SK-MEL-5 (cell line): ENCODE results near the gene VSIG8. TPM values are rescaled to one million over a fixed set of nuclear protein-coding genes. Genes with fewer than 3 reads are reported as not detected.

Experiments used
- DNase-seq: peaks from one replicate; pipeline ENCODE4 v3.0.0-alpha.2; 2016; ENCODE audit warnings: low read depth, low spot score
- in situ Hi-C: cut with HindIII; loops from 2 replicates; pipeline ENCODE4 v1.10.0; 2016; ENCODE audit warnings: low sequenced_read_pairs, high pct_unique_total_duplicates, low pct_unique_long_range_greater_than_20kb
- small RNA-seq, 2 experiments: library from RNA; depleted of rRNA; stranded (forward); fragments of <200 nt; gene quantifications; one replicate each; pipeline ENCODE3, GENCODE V24; 2014
- total RNA-seq: library from RNA; depleted of rRNA; stranded (reverse); fragments of >200 nt; shearing (Covaris generic); gene quantifications from 2 replicates; pipeline ENCODE4 v1.2.3, GENCODE V29; 2014; rRNA removed

VSIG8 gene
- total RNA-seq, 1 experiment from 2014 or later, result not detected

DNA sequence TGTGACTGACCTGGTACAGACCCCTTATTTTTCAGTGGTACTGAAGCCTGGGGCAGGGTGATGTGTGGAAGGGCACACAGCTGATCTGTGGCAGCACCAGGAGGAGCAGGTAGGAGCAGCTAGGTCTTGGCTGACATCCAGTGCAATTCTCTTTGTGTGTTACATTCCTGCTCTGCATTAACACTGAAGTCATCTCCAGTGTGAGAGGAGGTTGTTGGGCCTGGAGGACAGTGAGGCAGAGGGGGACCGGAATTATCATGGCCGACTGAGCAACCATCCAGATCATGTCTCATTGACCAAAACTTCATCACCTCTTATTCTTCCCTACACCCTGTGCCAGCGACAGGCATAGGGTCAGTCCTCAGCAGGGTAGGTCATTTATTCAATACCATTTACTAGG, 34.3 kb downstream of the VSIG8 start:
- in situ Hi-C loops, result no loop called here
- no peak for DNase-seq

DNA sequence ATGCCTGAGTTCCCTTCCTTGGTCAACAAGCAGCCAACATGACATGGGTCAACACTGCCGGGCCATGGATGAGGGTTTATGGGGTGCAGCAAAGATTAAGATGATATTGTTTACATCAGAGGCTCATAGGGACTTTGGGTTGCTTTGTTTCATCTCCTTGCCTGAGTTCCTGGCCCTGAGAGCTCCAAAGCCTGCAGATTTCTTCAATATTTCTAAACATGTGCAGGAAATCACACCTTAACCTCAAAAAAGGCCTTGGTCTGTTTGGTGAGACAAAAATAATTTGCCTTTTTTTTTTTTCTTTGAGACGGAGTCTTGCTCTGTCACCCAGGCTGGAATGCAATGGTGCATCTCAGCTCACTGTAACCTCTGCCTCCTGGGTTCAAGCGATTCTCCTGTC, 34.9 kb downstream of the VSIG8 start:
- in situ Hi-C loops, result no loop called here
- no peak for DNase-seq

DNA sequence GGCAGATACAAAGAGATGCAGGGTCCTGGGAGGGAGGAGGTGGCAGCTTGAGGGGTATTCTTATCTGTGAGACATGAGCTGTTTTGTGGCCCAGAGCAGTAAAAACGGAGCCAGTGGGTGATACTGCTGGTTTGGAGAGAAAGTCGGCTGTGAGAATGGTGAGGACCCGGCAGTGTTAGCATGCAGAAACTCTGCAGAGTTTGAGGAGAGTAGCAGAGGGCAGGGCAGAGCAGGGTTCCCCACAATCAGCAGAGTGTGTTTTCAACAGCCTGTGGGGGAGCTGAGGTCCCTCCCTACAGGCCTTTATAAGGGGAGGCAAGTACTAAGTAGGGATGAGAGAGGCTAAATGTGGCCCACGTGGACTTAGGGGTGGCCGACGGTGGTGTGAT, 35.4 kb downstream of the VSIG8 start:
- no peak for DNase-seq
- in situ Hi-C loops, result no loop called here

DNA sequence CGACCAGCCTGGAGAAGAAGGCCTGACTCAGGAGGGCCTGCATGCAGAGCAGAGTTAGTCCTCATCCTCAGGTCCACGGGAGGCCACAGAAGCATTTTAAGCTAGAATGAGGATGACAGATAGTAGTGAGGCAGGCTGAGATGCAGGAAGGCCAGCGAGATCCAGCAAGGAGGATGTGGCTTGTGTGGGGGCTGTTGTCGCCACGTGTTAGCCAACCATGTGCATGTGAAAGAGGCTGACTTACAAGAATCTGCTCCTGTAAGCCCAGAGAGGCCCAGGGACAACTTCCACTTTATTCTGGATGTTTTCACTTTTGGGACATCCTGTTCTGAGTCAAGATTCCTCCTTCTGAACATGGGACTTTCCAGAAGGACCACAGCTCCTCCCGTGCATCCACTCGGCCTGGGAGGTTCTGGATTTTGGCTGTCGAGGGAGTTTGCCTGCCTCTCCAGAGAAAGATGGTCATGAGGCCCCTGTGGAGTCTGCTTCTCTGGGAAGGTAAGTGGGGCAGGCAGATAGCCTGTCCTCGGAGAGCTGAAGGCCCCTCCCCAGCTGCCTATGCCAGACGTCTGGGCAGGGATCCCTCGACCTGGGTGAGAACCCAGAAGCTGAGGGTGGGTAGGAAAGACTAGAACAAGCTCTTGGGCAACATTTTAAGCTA, 35.9 kb downstream of the VSIG8 start, which contains the start of gene SLAMF8:
TSS of gene SLAMF8 (plus strand) at position 433 of the 661 bp plus-strand sequence. CDS start at position 459, 26 bp downstream.
- in situ Hi-C loops, result no loop called here
- DNase-seq, result no peak

DNA sequence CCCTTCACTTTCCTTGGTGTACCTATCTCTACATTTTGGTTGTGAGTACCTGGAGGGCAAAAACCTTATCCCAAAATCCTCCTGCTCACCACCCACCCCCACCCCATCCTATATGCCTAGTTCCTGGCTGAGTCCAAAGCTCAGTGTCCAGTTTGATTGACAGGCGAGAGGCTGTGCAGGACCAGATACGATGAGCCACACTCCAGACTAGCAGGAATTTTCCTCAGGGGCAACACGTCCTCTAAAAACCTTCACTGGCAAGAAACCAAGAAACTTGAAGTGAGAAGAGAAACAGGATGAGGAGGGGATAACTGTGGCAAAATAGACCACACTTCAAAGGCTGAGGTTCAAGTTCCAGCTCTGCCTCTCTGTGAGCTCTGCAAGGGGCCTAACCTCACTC, 36.9 kb downstream of the VSIG8 start:
- in situ Hi-C loops, result no loop called here
- no peak for DNase-seq

DNA sequence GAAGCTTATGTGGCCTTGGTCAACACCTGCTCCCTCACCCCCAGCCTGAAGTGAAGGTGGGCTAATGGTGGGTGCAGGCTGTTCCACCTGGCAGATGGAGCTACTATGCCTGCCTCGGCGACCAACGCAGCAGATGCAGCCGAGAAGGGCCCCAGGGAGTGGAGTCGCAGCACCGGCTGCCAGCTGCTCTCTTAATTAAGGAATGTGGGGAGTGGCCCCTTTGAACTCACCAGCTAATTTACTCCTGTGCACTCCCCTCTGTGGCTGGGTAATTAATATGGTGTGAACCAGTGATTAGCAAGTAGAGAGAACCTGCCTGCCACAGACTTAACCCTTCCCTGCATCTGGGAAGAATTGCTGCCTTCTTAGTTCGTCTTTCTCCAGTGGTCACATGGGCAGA, 39.1 kb downstream of the VSIG8 start:
- in situ Hi-C loops, result no loop called here
- no peak for DNase-seq

DNA sequence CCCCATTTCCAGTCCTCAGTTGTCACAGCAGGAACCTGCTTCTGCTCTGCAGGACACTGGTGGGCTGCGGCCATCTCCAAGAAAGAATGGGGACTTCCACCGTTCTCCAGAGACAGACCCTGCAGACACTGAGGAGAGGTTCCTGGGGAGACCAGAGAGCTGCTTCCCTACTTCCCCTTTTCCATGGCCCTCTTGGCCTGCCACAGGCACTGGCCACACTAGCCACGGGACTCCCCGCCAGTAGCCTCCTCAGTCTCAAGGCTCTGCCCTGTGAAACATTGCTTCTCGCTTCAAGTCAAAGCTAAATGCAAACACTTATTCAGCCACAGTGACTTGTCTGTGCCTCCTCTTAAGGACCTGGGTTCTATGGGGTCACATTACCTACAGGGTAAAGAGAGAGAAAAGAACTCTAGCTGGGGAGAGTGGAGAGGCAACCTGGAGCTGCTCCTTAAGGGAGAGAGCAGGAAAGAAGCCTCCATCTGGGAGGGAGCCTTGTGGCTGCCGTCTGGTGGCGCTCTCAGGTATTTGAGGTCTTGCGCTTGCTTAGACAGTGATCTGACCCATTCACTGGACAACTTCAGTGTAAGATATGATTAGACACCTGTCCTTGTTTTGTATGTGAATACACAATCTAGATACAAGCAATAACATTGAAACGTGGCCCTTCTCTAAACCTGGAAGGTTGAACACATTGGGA, 41.1 kb downstream of the VSIG8 start:
- in situ Hi-C loops, result no loop called here
- peak; percentile 31 for DNase-seq

DNA sequence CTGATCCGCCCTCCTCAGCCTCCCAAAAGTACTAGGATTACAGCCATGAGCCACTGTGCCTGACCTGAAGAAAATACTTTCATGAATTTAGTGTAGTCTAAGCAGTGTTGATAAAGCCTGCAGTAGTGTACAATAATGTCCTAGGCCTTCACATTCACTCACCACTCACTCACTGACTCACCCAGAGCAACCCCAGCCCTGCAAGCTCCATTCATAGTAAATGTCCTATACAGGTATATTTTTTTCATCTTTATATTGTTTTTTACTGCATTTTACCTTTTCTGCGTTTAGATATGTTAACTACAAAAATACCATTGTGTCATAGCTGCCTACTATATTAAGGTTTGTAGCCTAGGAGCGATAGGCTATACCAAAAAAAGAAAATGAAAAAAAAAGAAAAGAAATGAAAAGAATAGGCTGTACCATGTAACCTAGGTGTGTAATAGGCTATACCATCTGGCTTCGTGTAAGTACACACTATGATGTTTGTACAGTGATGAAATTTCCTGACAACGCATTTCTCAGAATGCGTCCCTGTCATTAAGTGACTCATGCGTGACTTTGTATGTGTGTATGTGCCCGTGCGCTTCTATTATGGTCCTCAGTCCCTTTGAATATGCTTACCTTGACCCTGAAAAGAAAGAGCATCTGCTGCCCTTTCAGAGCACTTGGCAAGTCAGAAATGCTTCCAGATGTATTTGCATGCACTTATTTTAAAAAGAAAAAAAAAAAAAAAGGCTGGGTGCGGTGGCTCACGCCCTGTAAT, 45.0 kb downstream of the VSIG8 start:
- no peak for DNase-seq
- in situ Hi-C loops, result no loop called here

DNA sequence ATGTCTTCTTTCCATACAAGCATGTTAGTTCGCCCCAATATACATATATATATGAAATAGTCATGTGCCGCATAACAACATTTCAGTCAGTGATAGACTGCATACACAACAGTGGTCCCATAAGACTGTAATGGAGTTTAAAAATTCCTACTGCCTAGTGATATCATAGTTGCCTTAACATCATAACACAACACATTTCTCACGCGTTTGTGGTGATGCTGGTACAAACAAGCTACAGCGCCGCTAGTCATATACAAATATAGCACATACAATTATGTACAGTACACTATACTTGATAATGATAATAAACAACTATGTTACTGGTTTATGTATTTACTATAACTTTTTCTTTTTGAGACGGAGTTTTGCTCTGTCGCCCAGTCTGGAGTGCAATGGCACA, 46.5 kb downstream of the VSIG8 start:
- in situ Hi-C loops, result no loop called here
- DNase-seq, result no peak

DNA sequence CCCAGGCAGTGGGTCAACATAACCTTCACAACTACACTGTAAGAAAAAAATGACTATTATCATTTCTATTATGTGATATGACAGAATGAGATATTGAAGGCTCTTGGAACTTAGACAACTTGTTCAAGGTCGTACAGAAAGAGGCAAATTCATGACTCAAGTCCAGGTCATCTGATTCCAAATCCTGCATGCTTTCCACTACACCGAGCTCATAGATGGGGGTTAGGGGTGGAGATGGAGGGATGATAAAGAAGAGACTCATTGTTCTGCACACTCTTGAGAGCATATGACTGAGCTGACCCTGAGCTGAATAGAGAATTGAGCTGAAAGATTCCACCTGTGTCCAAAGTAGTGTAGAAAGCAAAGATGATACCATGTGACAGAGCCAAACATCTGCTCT, 57.5 kb downstream of the VSIG8 start:
- DNase-seq, result peak; percentile 86
- in situ Hi-C loops, result no loop called here

Small RNA genes lying within 50 kb of the gene (small RNA-seq; reads per million reads assigned to genes)
- gene MIR4259 (0 reads per million in 2 experiments), gene RF00570 (0 to 0.02 reads per million in 2 experiments)

Other genes starting within 250 kb of the VSIG8 start
- gene CRP, start 148.1 kb downstream of the VSIG8 start, total RNA-seq, result not detected in 2 replicates
- 59.0 and 78.8 TPM in 2 replicates for gene DUSP23, start 81.7 kb downstream of the VSIG8 start, total RNA-seq
- gene FCRL6, start 60.3 kb downstream of the VSIG8 start, total RNA-seq, result not detected in 2 replicates
- gene SLAMF8, start 35.8 kb downstream of the VSIG8 start, total RNA-seq, result not detected in 2 replicates
- gene CFAP45, start 37.5 kb upstream of the VSIG8 start, total RNA-seq, result 0.13 and 0.56 TPM in 2 replicates
- gene TAGLN2, start 62.9 kb upstream of the VSIG8 start, total RNA-seq, result 122 and 128 TPM in 2 replicates
- gene IGSF9, start 83.0 kb upstream of the VSIG8 start, total RNA-seq, result not detected in 2 replicates
- gene SLAMF9, start 91.6 kb upstream of the VSIG8 start, total RNA-seq, result 13.6 and 17.9 TPM in 2 replicates
- gene PIGM, start 169.3 kb upstream of the VSIG8 start, total RNA-seq, result 6.3 and 6.4 TPM in 2 replicates
- 0.11 and 0.26 TPM in 2 replicates for gene KCNJ10, start 207.5 kb upstream of the VSIG8 start, total RNA-seq
- not detected in 2 replicates for gene KCNJ9, start 218.9 kb upstream of the VSIG8 start, total RNA-seq
- gene IGSF8, start 236.0 kb upstream of the VSIG8 start, total RNA-seq, result 142 and 146 TPM in 2 replicates